Osteoblast (primary cell): ENCODE data around the gene RETREG3. TPM values are rescaled to one million over a fixed set of nuclear protein-coding genes. Genes with fewer than 3 reads are reported as not detected.

Source experiments
- DNase-seq: peaks from one replicate; pipeline ENCODE4 v3.0.0; 2011; ENCODE audit warnings: low spot score, mixed read lengths; ENCODE audit not compliant: insufficient read length; ENCODE audit errors: missing footprints
- H2AFZ ChIP-seq: 2 replicates; pipeline ENCODE4 v1.6.0; 2011; ENCODE audit warnings: mild to moderate bottlenecking, low read length
- H3K27ac ChIP-seq: 2 replicates; pipeline ENCODE4 v1.5.1; 2011; ENCODE audit warnings: mild to moderate bottlenecking, low read depth, low read length, moderate library complexity
- H3K27me3 ChIP-seq: 2 replicates; pipeline ENCODE4 v1.6.0; 2012; ENCODE audit warnings: mild to moderate bottlenecking, control low read depth, inconsistent platforms, low read length, moderate library complexity; ENCODE audit not compliant: insufficient read depth
- H3K36me3 ChIP-seq: 2 replicates; pipeline ENCODE4 v1.5.1; 2011; ENCODE audit warnings: mild to moderate bottlenecking, low read length, control low read depth, moderate library complexity; ENCODE audit not compliant: insufficient read depth
- H3K4me1 ChIP-seq: 2 replicates; pipeline ENCODE4 v1.5.1; 2011; ENCODE audit warnings: mild to moderate bottlenecking, low read length, control low read depth, moderate library complexity; ENCODE audit not compliant: insufficient read depth
- H3K4me2 ChIP-seq: 2 replicates; pipeline ENCODE4 v1.6.0; 2011; ENCODE audit warnings: mild to moderate bottlenecking, low read length; ENCODE audit not compliant: insufficient read depth
- H3K4me3 ChIP-seq: fragments of 200-600 bp; sonication (generic); 3 replicates; pipeline ENCODE4 v1.5.1; 2012; ENCODE audit warnings: mild to moderate bottlenecking, low read length, inconsistent platforms; ENCODE audit not compliant: insufficient read depth
- H3K79me2 ChIP-seq: 2 replicates; pipeline ENCODE4 v1.6.0; 2012; ENCODE audit warnings: mild to moderate bottlenecking, low read length, control low read depth, inconsistent platforms; ENCODE audit not compliant: insufficient read depth
- H3K9me3 ChIP-seq: 2 replicates; pipeline ENCODE4 v1.5.1; 2011; ENCODE audit warnings: low read depth, low read length, control low read depth
- H4K20me1 ChIP-seq: 2 replicates; pipeline ENCODE4 v1.6.0; 2012; ENCODE audit warnings: mild to moderate bottlenecking, low read length, control low read depth; ENCODE audit not compliant: insufficient read depth
- total RNA-seq: library from RNA; depleted of rRNA; stranded (reverse); fragments of >200 nt; gene quantifications from 2 replicates; pipeline ENCODE4 v1.2.3, GENCODE V29; 2012
- TF ChIP-seq, protein P1 (sequence below): IDR thresholded peaks from 2 replicates; pipeline ENCODE4 v1.5.1; 2011; ENCODE audit warnings: mild to moderate bottlenecking, low read depth, low read length, moderate library complexity; ENCODE audit errors: extremely low read depth

Gene RETREG3
- total RNA-seq, 1 donor, result 90.1 TPM

DNA sequence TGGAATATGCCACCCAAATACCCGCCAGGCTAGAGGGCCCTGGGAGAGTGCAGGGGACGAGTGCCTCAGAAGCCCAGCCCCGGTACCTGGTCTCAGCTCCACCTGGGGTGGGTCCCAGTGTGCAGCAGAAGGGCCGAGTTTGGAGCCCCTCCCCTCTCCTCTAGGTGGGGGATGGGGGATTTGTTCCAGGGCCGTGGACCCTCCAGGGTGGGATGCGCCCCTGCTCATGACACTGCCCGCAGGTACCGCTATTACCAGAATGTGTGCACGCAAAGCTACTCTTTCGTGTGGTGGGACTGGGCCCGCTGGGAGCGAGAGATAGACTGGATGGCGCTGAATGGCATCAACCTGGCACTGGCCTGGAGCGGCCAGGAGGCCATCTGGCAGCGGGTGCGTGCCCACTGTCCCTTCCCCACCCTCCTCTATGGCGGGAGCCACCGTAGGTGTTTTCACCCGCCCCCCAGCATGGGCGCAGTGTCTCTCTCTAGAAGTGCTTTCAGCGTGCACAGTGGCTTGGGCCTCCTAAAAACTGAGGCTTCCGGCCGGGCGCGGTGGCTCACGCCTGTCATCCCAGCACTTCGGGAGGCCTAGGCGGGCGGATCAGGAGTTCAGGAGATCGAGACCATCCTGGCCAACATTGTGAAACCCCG, 71.9 kb downstream of the RETREG3 start:
- Histone ChIP-seq H3K9me3 (no peaks in the 10 kb centered on the region), H2AFZ (no peak overlapping the region), H3K4me3 (peak overlapping the region; percentile 88), H3K79me2 (peaks cover 25% of the 10 kb centered on the region), H3K4me2 (peak overlapping the region; percentile 99), H3K36me3 (peaks cover 26% of the 10 kb centered on the region), H4K20me1 (peaks cover 10% of the 10 kb centered on the region), H3K4me1 (peaks cover 13% of the 10 kb centered on the region), H3K27ac (peak overlapping the region; percentile 77), H3K27me3 (no peaks in the 10 kb centered on the region)
- peak; percentile 62 for DNase-seq
- TF ChIP-seq, protein P1, sequence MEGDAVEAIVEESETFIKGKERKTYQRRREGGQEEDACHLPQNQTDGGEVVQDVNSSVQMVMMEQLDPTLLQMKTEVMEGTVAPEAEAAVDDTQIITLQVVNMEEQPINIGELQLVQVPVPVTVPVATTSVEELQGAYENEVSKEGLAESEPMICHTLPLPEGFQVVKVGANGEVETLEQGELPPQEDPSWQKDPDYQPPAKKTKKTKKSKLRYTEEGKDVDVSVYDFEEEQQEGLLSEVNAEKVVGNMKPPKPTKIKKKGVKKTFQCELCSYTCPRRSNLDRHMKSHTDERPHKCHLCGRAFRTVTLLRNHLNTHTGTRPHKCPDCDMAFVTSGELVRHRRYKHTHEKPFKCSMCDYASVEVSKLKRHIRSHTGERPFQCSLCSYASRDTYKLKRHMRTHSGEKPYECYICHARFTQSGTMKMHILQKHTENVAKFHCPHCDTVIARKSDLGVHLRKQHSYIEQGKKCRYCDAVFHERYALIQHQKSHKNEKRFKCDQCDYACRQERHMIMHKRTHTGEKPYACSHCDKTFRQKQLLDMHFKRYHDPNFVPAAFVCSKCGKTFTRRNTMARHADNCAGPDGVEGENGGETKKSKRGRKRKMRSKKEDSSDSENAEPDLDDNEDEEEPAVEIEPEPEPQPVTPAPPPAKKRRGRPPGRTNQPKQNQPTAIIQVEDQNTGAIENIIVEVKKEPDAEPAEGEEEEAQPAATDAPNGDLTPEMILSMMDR, result no peak

DNA sequence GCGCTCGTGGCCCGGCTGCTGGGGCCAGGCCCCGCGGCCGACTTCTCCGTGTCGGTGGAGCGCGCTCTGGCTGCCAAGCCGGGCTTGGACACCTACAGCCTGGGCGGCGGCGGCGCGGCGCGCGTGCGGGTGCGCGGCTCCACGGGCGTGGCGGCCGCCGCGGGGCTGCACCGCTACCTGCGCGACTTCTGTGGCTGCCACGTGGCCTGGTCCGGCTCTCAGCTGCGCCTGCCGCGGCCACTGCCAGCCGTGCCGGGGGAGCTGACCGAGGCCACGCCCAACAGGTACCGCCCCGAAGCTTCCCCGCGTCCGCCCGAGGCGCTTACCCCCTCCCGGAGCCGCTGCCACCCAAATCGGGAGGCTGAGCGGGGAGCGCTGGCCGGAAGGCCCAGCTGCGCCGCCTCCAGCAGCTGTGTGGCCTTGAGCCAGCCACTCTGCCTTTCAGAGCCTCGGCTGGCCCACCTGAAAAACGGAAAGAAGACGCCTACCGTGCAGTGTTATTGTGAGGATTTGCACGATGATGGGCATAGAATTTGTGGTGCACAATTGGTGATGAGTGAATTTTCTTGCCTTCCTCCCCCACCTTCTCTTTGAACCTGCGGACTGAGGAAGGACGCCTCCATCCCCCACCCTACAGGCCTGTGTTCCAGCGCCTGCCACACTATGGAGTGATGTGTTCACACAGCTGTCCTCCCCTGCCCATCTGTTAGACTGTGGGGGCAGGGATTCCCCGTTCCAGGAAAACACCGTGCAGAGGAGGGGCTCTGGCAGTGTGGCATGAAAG, 72.6 kb downstream of the RETREG3 start:
- Histone ChIP-seq H4K20me1 (peaks cover 10% of the 10 kb centered on the region), H3K27ac (peak overlapping the region; percentile 77), H2AFZ (peak overlapping the region; percentile 65), H3K4me2 (peak overlapping the region; percentile 99), H3K27me3 (no peaks in the 10 kb centered on the region), H3K36me3 (peaks cover 23% of the 10 kb centered on the region), H3K79me2 (peaks cover 25% of the 10 kb centered on the region), H3K4me3 (peak overlapping the region; percentile 88), H3K9me3 (no peaks in the 10 kb centered on the region), H3K4me1 (peaks cover 16% of the 10 kb centered on the region)
- TF ChIP-seq, protein P1, result no peak
- peak; percentile 99 for DNase-seq

DNA sequence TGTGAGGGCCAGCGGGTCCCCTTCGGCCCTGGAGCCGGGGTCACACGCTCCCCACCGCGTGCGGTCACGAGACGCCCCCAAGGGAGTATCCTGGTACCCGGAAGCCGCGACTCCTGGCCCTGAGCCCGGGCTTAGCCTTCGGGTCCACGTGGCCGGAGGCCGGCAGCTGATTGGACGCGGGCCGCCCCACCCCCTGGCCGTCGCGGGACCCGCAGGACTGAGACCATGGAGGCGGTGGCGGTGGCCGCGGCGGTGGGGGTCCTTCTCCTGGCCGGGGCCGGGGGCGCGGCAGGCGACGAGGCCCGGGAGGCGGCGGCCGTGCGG, 73.2 kb downstream of the RETREG3 start, which contains the start of gene NAGLU:
Gene NAGLU, plus strand, starts transcription at position 194 of the 324 bp plus-strand sequence. Its CDS starts 32 bp downstream, at position 226.
- TF ChIP-seq, protein P1, result no peak
- Histone ChIP-seq H3K27ac (peak within 1 kb of the TSS; percentile 77), H3K36me3 (peaks cover 17% of the 10 kb centered on the region), H2AFZ (peak within 1 kb of the TSS; percentile 72), H3K4me1 (peaks cover 17% of the 10 kb centered on the region), H3K4me3 (peak within 1 kb of the TSS; percentile 88), H3K4me2 (peak within 1 kb of the TSS; percentile 99), H4K20me1 (peaks cover 10% of the 10 kb centered on the region), H3K9me3 (no peaks in the 10 kb centered on the region), H3K27me3 (no peaks in the 10 kb centered on the region), H3K79me2 (peaks cover 25% of the 10 kb centered on the region)
- DNase-seq, result peak; percentile 100
